GM23338 (cell line): ENCODE measurements around the gene LRRC3. TPM values are rescaled to one million over a fixed set of nuclear protein-coding genes. Genes with fewer than 3 reads are reported as not detected.

Source experiments
- ATAC-seq: fragments of 200-7000 bp; cut with Tn5 transposase; 3 replicates; pipeline ENCODE4 v1.9.1; 2020
- DNase-seq: peaks from one replicate; pipeline ENCODE4 v3.0.0-alpha.2; 2015; ENCODE audit warnings: low spot score
- H2AFZ ChIP-seq: fragments of 200-600 bp; sonication (generic); 2 replicates; pipeline ENCODE4 v1.8.0; 2016; ENCODE audit warnings: antibody characterized with exemption, mild to moderate bottlenecking, moderate library complexity
- H3F3A ChIP-seq: fragments of 200-600 bp; sonication (generic); replicated peaks from 2 replicates; pipeline ENCODE4 v1.8.0; 2017; ENCODE audit warnings: antibody characterized with exemption, mixed run types, low read depth
- H3K27ac ChIP-seq: fragments of 200-600 bp; sonication (generic); 2 replicates; pipeline ENCODE4 v1.6.1; 2016; ENCODE audit warnings: low read depth
- H3K27me3 ChIP-seq: fragments of 200-600 bp; sonication (generic); 2 replicates; pipeline ENCODE4 v1.8.0; 2016; ENCODE audit warnings: mild to moderate bottlenecking, mixed run types, moderate library complexity; ENCODE audit not compliant: insufficient read depth
- H3K36me3 ChIP-seq: fragments of 200-600 bp; sonication (generic); 2 replicates; pipeline ENCODE4 v1.8.0; 2016; ENCODE audit warnings: mild to moderate bottlenecking; ENCODE audit not compliant: insufficient read depth
- H3K4me1 ChIP-seq: fragments of 200-600 bp; sonication (generic); 2 replicates; pipeline ENCODE4 v1.8.0; 2016; ENCODE audit warnings: mild to moderate bottlenecking, moderate library complexity; ENCODE audit not compliant: insufficient read depth
- H3K4me2 ChIP-seq: fragments of 200-600 bp; sonication (generic); 2 replicates; pipeline ENCODE4 v1.7.1; 2017; ENCODE audit warnings: mixed run types
- H3K4me3 ChIP-seq: fragments of 200-600 bp; sonication (generic); 2 replicates; pipeline ENCODE4 v1.6.1; 2016; ENCODE audit warnings: mixed run types
- H3K79me2 ChIP-seq: fragments of 200-600 bp; sonication (generic); replicated peaks from 2 replicates; pipeline ENCODE4 v1.8.0; 2017; ENCODE audit warnings: mild to moderate bottlenecking; ENCODE audit not compliant: insufficient read depth
- H3K9me2 ChIP-seq: fragments of 200-600 bp; sonication (generic); 2 replicates; pipeline ENCODE4 v1.8.0; 2017; ENCODE audit not compliant: insufficient read depth
- H4K20me1 ChIP-seq: fragments of 200-600 bp; sonication (generic); replicated peaks from 2 replicates; pipeline ENCODE4 v1.8.0; 2017; ENCODE audit warnings: mild to moderate bottlenecking; ENCODE audit not compliant: insufficient read depth
- H3K27ac Mint-ChIP-seq: 2 replicates; pipeline ENCODE4 v1.8.0; 2020; ENCODE audit warnings: inconsistent platforms, mild to moderate bottlenecking, moderate library complexity, mixed read lengths
- H3K27me3 Mint-ChIP-seq: 3 replicates; pipeline ENCODE4 v1.8.0; 2022; ENCODE audit warnings: low read depth, mild to moderate bottlenecking, moderate library complexity, mixed read lengths, inconsistent platforms; ENCODE audit not compliant: insufficient read depth, poor library complexity
- H3K36me3 Mint-ChIP-seq: 3 replicates; pipeline ENCODE4 v1.8.0; 2021; ENCODE audit warnings: low read depth, mild to moderate bottlenecking, inconsistent platforms, moderate library complexity, mixed read lengths
- H3K4me1 Mint-ChIP-seq: 3 replicates; pipeline ENCODE4 v1.8.0; 2020; ENCODE audit warnings: mild to moderate bottlenecking, inconsistent platforms, mixed read lengths
- H3K4me3 Mint-ChIP-seq: 3 replicates; pipeline ENCODE4 v1.8.0; 2021; ENCODE audit warnings: moderate library complexity, mild to moderate bottlenecking, inconsistent platforms, mixed read lengths
- H3K9me3 Mint-ChIP-seq: 3 replicates; pipeline ENCODE4 v1.8.0; 2020; ENCODE audit warnings: moderate library complexity, mild to moderate bottlenecking, inconsistent platforms, mixed read lengths
- NANOG ChIP-seq: IDR thresholded peaks from 2 replicates; pipeline ENCODE4 v1.6.1; 2016; ENCODE audit warnings: antibody characterized with exemption, borderline replicate concordance
- REST ChIP-seq: IDR thresholded peaks from one replicate; pipeline ENCODE4 v1.6.1; 2018; ENCODE audit warnings: antibody characterized with exemption; ENCODE audit not compliant: unreplicated experiment
- STAT1 ChIP-seq: IDR thresholded peaks from one replicate; pipeline ENCODE4 v1.6.1; 2016; ENCODE audit warnings: antibody characterized with exemption; ENCODE audit not compliant: unreplicated experiment
- ZNF114 ChIP-seq: fragments of 250-450 bp; sonication (Bioruptor Pico); IDR thresholded peaks from 2 replicates; pipeline ENCODE4 v1.5.0; 2020; ENCODE audit warnings: mild to moderate bottlenecking, moderate library complexity
- ZNF462 ChIP-seq: fragments of 250-450 bp; sonication (Bioruptor Pico); IDR thresholded peaks from 2 replicates; pipeline ENCODE4 v1.5.0; 2020; ENCODE audit warnings: mild to moderate bottlenecking, moderate library complexity
- polyA plus RNA-seq: library from polyadenylated mRNA; unstranded; fragments of >200 nt; fragmentation: Nextera tagmentation; extraction: Ambion mirVana; gene quantifications from 2 replicates; pipeline ENCODE4 v1.2.1, GENCODE V29; 2016
- total RNA-seq: library from RNA; depleted of rRNA; stranded (reverse); fragments of >200 nt; shearing (Covaris generic); gene quantifications from 2 replicates; pipeline ENCODE4 v1.2.3, GENCODE V29; 2014

LRRC3 gene
- total and polyA plus RNA-seq, 2 experiments from 2014 or later = 0.95 to 6.8 TPM

GRCh38 chr21:44432841-44433790 lies 22.2 kb upstream of the LRRC3 start (continued):
- no peak for TF ChIP-seq ZNF114
- no peak for TF ChIP-seq NANOG
- no peak for TF ChIP-seq ZNF462 (CRISPR knock-in tag)

- H3K27ac ChIP-seq = no peak overlapping the region
- no peak overlapping the region for H3K4me2 ChIP-seq
- no peak overlapping the region for H3K4me3 Mint-ChIP-seq
- no peak overlapping the region for H3K27ac Mint-ChIP-seq
- ATAC-seq (no peak), DNase-seq (no peak)
- peaks cover 2% of the 10 kb centered on the region; the same call in 1 of the 3 replicates for H3K36me3 Mint-ChIP-seq
- no peaks in the 10 kb centered on the region for H3K4me1 Mint-ChIP-seq
- H3K27me3 Mint-ChIP-seq = peaks cover 2% of the 10 kb centered on the region
- H3K9me2 ChIP-seq = no peaks in the 10 kb centered on the region
- H2AFZ ChIP-seq = no peak overlapping the region
- H3K27me3 ChIP-seq = no peaks in the 10 kb centered on the region
- no peak overlapping the region for H3K4me3 ChIP-seq
- H3K4me1 ChIP-seq = no peaks in the 10 kb centered on the region
- H3F3A ChIP-seq = no peaks in the 10 kb centered on the region
- H3K36me3 ChIP-seq = no peaks in the 10 kb centered on the region
- H3K79me2 ChIP-seq = no peaks in the 10 kb centered on the region
- peaks cover 13% of the 10 kb centered on the region; the same call in 2 of the 3 replicates for H3K9me3 Mint-ChIP-seq
- H4K20me1 ChIP-seq = no peaks in the 10 kb centered on the region
- no peak for TF ChIP-seq STAT1
- TF ChIP-seq REST = no peak
- no peak for TF ChIP-seq NANOG
Measured at GRCh38 chr21:44433791-44434567, 21.3 kb upstream of the LRRC3 start.
